Colonic mucosa (tissue), 4 donors: ENCODE measurements around the gene SPPL3. TPM values are rescaled to one million over a fixed set of nuclear protein-coding genes. Genes with fewer than 3 reads are reported as not detected.

Source experiments
- DNase-seq: peaks from one replicate; pipeline ENCODE4 v3.0.0-alpha.2; 2020
- H3K27ac ChIP-seq: fragments of 200-600 bp; one replicate; pipeline ENCODE4 v1.8.0; 2021
- H3K27me3 ChIP-seq: fragments of 200-600 bp; one replicate; pipeline ENCODE4 v1.8.0; 2021
- H3K36me3 ChIP-seq: fragments of 200-600 bp; one replicate; pipeline ENCODE4 v1.8.0; 2021
- H3K4me1 ChIP-seq: fragments of 200-600 bp; one replicate; pipeline ENCODE4 v1.8.0; 2021; ENCODE audit warnings: mild to moderate bottlenecking
- H3K4me3 ChIP-seq: fragments of 200-600 bp; one replicate; pipeline ENCODE4 v1.8.0; 2021
- H3K9ac ChIP-seq, 2 donors: one replicate each; pipeline ENCODE4 v1.7.0; 2013; ENCODE audit warnings: control low read depth in 2 of 2, low read depth in 2 of 2, low read length in 2 of 2
- H3K9me3 ChIP-seq: fragments of 200-600 bp; one replicate; pipeline ENCODE4 v1.8.0; 2021
- intact Hi-C: fragments of 100-400 bp; cut with DNase I; formaldehyde crosslinking; loops from one replicate; pipeline ENCODE4 v1.14.1; 2022
- total RNA-seq, 2 donors: library from RNA; stranded (reverse); fragmentation: NEBNext Ultra II Directional in 1 of 2; extraction: Animal tissue kit (Norgen Biotek cat#: 25700) in 1 of 2; gene quantifications; one replicate each; pipeline ENCODE4 v1.2.1, GENCODE V29; 2021
- TF ChIP-seq, protein P1 (sequence below): fragments of 200-600 bp; IDR thresholded peaks from one replicate; pipeline ENCODE4 v1.8.0; 2022; ENCODE audit warnings: antibody characterized with exemption, mild to moderate bottlenecking
- donor health status: healthy.
- donor health status: DM: no; HTN: no; CAD: no.
- donor health status: DM: no; HTN: no; CAD: no.

SPPL3 gene
- total RNA-seq, 2 donors from 2014 or later: 44.7 to 55.2 TPM

DNA sequence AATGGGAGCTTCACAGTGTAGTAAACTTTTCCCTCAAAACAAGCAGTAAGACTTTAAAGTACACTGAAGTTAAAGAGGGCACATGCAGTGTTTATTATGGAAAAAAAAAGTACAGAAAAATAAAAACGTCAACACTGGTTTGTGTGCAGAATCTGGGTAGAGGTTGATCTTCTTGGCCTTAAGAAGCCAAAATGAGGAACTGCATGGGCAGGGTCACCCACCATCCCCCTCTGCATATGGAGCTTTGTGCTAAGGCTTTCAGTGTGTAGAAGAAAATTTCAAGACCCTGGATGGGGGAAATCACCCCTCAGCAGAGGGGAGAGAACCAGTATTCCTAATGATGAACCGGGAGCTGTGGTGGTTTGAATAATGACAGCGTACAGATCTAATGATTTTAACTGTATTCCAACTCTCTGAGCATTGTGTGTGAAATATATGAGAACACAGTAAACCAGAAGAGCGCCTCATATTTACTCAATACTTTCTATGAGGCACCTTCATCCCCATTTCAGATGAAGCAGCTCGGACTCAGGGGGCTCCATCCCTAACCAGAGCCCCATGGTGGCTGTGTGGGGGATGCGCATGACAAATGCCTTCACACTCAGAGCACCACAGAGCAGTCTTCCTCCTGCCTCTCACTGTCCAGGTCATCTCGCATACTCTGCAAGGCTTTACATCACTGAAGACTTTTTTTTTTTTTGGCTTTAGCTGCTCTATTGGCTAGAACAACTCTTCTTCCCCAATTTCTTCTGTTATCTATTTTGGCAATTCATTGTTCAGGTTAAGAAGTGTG, 145.2 kb downstream of the SPPL3 start:
- Histone ChIP-seq H3K9me3 (no peaks in the 10 kb centered on the region), H3K27ac (no peak overlapping the region), H3K27me3 (no peaks in the 10 kb centered on the region), H3K4me3 (no peak overlapping the region), H3K36me3 (no peaks in the 10 kb centered on the region), H3K4me1 (no peaks in the 10 kb centered on the region), H3K9ac (no peak overlapping the region)
- DNase-seq: no peak
- intact Hi-C loops: no loop called here
- TF ChIP-seq, protein P1, sequence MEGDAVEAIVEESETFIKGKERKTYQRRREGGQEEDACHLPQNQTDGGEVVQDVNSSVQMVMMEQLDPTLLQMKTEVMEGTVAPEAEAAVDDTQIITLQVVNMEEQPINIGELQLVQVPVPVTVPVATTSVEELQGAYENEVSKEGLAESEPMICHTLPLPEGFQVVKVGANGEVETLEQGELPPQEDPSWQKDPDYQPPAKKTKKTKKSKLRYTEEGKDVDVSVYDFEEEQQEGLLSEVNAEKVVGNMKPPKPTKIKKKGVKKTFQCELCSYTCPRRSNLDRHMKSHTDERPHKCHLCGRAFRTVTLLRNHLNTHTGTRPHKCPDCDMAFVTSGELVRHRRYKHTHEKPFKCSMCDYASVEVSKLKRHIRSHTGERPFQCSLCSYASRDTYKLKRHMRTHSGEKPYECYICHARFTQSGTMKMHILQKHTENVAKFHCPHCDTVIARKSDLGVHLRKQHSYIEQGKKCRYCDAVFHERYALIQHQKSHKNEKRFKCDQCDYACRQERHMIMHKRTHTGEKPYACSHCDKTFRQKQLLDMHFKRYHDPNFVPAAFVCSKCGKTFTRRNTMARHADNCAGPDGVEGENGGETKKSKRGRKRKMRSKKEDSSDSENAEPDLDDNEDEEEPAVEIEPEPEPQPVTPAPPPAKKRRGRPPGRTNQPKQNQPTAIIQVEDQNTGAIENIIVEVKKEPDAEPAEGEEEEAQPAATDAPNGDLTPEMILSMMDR: no peak

DNA sequence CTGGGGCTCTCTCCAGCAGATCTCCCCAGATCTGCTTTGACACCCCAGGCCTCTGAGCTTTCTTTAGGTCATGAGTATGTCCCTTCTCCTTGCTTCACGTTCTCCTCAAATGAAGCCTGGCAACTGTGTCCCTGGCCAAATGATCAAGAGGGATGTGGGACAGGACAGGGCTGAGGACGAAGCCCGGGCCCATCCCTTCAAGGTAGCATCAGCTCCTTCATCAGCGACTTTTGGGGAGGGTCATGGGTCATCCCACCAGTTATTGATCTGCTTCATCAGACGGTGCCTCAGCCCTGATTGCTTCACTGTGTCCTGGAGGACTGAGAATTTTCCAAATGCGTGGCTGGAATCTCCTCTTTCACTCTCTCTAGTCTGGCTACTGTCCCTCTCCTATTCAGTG, 146.2 kb downstream of the SPPL3 start:
- Histone ChIP-seq H3K4me1 (no peaks in the 10 kb centered on the region), H3K9me3 (no peaks in the 10 kb centered on the region), H3K27ac (no peak overlapping the region), H3K9ac (no peak overlapping the region), H3K27me3 (no peaks in the 10 kb centered on the region), H3K36me3 (no peaks in the 10 kb centered on the region), H3K4me3 (no peak overlapping the region)
- DNase-seq: no peak
- TF ChIP-seq, protein P1: no peak
- intact Hi-C loops: no loop called here

DNA sequence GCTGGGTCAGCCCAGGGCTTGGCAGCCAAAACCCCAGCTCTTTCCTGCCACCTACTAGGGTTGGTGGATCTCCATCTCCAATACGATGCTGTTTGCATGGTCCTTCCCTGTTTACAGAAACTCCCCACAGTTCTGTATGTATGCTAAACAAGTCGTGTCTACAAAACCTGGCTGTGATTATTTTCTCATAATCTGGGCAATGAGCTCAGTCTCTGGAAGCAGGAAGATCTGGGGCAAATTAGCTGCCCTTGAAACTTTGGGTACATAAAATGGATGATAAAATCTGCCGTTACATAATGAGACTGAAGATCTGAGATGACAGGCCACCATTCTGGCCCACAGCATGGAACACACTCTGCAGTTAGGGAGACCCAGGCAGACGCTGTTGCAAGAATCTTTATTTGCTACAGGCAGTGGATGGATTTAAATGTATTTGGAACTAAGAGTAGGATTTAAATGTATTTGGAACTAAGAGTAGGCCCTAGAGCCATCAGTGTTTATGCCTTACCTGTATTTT, 146.9 kb downstream of the SPPL3 start:
- TF ChIP-seq, protein P1: no peak
- no peaks in the 10 kb centered on the region for H3K36me3 ChIP-seq
- no peaks in the 10 kb centered on the region for H3K4me1 ChIP-seq
- no peak overlapping the region for H3K4me3 ChIP-seq
- intact Hi-C loops: no loop called here
- no peaks in the 10 kb centered on the region for H3K27me3 ChIP-seq
- no peak for DNase-seq
- no peak overlapping the region for H3K27ac ChIP-seq
- H3K9me3 ChIP-seq: no peaks in the 10 kb centered on the region
- H3K9ac ChIP-seq: no peak overlapping the region

DNA sequence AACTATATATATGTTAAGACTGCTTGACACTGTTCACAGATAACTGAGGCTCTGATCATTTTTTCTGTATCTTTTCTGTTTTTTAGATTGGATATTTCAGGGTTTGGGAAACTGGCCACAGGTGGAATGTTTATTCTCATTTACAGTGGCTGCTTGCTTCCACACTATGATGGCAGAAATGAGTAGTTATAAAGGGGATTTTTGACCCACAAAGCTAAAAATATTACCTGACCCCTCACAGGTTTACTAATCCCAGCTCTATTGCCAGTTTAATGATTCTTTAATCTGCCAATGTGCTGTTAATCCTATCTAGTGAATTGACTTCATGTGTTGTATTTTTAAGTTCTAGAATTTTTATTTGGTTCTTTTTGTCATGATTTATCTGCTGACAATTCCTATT, 148.9 kb downstream of the SPPL3 start:
- no peaks in the 10 kb centered on the region for H3K9me3 ChIP-seq
- H3K27me3 ChIP-seq: no peaks in the 10 kb centered on the region
- H3K27ac ChIP-seq: no peak overlapping the region
- TF ChIP-seq, protein P1: no peak
- H3K4me3 ChIP-seq: no peak overlapping the region
- no peaks in the 10 kb centered on the region for H3K4me1 ChIP-seq
- intact Hi-C loops: no loop called here
- H3K36me3 ChIP-seq: no peaks in the 10 kb centered on the region
- no peak overlapping the region for H3K9ac ChIP-seq
- DNase-seq: no peak

DNA sequence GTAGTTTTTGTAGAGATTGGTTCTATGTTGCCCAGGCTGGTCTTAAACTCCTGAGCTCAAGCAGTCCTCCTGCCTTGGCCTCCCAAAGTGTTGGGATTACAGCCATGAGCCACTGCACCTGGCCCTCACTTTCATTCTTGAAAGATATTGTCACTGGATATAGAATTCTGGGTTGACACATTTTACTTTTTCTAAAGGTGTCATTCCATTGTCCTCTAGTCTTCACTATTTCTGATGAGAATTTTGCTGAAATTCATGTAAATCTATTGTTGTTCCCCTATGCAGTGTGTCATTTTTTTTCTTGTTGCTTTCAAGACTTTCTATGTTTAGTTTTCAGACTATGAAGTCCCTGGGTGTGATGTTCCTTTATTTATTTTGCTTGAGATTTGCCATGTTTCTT, 149.4 kb downstream of the SPPL3 start:
- Histone ChIP-seq H3K9ac (no peak overlapping the region), H3K27ac (no peak overlapping the region), H3K4me3 (no peak overlapping the region), H3K4me1 (no peaks in the 10 kb centered on the region), H3K36me3 (no peaks in the 10 kb centered on the region), H3K9me3 (no peaks in the 10 kb centered on the region), H3K27me3 (no peaks in the 10 kb centered on the region)
- DNase-seq: no peak
- intact Hi-C loops: no loop called here
- TF ChIP-seq, protein P1: no peak
